22Rv1 (cell line): Measurements from ENCODE around the gene VWC2.

Source experiments
- ZFX ChIP-seq: fragments of 450-650 bp; IDR thresholded peaks from 2 replicates; pipeline ENCODE4 v1.6.1; 2017; ENCODE audit warnings: antibody characterized with exemption, borderline replicate concordance
- TF ChIP-seq, protein P1 (sequence below): fragments of 450-650 bp; IDR thresholded peaks from 2 replicates; pipeline ENCODE4 v1.5.1; 2017; ENCODE audit warnings: mild to moderate bottlenecking

- TF ChIP-seq, protein P1, sequence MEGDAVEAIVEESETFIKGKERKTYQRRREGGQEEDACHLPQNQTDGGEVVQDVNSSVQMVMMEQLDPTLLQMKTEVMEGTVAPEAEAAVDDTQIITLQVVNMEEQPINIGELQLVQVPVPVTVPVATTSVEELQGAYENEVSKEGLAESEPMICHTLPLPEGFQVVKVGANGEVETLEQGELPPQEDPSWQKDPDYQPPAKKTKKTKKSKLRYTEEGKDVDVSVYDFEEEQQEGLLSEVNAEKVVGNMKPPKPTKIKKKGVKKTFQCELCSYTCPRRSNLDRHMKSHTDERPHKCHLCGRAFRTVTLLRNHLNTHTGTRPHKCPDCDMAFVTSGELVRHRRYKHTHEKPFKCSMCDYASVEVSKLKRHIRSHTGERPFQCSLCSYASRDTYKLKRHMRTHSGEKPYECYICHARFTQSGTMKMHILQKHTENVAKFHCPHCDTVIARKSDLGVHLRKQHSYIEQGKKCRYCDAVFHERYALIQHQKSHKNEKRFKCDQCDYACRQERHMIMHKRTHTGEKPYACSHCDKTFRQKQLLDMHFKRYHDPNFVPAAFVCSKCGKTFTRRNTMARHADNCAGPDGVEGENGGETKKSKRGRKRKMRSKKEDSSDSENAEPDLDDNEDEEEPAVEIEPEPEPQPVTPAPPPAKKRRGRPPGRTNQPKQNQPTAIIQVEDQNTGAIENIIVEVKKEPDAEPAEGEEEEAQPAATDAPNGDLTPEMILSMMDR, result no peak
- TF ChIP-seq ZFX, result no peak
These were observed 2.6 kb upstream of the VWC2 start for GRCh38 chr7:49770838-49771237.
